ENCODE data around the gene KLK5.
"Not testable (repeated sequence)": the region's sequence is repeated elsewhere in the genome, so short reads cannot be mapped to it uniquely, and the experiment has no call there.

The KLK5 gene

DNA sequence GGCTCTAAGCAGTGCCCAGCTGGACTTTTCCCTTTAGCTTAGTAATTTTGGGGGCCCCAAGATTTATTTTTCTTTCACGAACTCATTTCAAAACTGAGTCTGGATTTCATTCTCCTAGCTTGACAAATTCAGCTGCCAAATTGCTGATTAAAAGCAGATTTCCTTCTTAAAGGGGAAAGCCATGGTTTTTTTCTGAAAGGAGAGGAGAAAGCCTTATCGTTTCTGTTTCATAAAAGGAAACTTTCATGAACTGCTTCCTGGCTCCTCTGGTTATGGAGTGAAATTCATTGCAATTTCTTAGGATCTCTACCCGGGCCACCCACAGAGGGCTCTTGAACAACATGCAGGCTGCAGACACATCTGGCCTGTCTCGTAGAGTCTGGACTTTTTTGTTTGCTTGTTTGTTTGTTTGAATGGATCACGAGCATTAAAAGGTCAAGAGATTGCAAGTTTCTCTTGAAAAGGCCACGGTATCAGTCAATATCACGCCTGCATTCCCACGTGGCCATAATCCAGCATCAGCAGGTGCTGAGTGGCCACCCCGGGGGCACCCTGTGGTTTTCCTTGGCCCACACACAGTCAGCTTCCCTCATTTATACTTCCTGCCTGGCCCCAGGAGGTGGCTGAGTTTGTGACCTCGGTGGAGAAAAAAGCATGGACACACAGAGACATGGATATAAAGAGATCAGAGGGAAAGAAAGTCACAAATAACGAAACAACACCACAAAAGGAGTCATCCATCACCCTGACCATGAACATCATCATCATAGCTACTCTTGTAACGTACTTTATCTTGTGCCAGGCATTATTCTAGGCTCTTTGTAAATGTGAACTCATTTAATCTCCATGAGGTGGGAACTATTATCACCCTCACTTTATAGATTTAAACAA lies 31.2 kb downstream of the KLK5 start:
- no peak for DNase-seq

DNA sequence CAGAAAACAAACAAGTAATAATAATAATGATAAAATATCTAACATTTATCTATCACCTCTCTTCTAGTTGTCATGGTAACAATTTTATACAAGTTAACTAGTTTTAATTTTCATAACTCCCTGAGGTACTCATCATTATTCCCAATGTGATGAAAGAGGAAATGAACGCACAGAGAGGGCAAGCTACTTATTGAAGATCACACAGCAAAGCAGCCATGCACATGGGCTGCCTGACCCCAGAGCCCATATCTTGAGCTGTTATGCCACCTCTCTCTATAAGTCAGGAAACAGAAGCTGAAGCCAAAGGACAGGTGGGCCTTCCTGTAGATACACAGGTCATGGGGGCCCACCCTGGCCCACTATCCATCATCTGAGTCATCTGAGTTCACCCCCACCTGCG lies 36.8 kb downstream of the KLK5 start:
- no peak for DNase-seq

DNA sequence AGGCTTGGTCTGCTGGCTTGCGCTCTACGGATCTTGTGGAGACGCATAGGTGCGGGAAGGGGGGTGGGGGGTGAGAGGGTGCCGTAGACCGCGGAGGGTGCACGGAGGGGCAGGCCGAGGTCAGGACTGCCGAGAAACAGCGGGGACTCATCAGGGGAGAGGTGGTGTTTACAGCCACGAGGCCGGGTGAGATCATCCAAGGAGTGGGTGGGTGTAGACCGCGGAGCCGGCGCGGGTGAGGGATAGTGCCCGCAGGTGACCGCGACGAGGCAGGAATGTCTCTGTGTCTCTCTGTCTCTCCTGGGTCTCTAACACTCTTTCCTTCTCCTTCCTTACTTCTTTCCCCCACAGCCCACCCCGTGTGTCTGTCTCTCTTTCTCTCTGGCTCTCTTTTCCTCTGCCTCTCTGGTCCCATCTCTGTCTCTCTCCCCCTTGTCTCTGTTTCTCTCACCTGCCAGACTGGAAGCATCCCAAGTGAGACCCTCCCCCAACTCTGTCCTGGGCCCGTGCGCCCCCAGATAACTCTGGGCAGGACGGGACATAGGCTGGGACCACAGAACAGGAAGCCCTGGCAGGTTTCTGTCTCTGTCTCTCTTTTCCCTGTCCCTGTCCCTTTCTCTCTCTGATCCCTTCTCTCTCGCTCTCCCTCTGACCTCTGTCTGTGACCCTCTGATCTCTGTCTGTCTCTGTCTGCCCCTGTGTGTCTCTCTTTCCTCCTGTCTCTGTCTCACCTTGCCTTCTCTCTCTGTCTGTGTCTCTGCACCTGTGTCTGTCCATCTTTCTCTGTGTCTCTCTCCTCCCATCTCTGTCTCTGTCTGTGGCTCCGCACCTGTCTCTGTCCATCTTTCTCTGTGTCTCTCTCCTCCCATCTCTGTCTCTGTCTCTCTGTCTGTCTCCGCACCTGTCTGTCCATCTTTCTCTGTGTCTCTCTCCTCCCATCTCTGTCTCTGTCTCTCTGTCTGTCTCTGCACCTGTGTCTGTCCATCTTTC lies 39.8 kb downstream of the KLK5 start:
- no peak for DNase-seq

DNA sequence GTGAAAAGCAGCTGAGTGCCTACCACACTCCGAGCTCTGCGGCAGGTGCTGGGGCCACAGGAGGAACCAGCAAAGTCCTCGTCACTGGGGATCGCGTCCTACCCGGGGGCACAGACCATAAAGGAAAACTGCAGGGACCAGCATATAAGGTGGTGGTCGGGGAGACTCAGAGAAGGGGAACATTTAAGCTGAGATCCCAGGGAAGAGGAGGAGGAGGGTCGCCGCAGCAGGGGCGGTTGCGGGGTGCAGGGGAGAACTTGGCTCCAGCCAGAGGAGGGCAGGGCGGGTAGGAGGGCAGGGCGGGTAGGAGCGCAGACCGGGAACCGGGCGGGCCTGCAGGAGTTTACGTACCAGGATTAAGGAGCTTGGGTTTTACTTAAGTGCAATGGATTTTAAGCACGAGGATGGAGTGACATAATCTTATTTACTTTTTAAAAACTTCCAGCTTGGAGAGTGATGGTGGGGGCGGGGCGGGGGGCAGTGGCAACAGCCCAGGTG lies 40.7 kb downstream of the KLK5 start:
- no peak for DNase-seq

DNA sequence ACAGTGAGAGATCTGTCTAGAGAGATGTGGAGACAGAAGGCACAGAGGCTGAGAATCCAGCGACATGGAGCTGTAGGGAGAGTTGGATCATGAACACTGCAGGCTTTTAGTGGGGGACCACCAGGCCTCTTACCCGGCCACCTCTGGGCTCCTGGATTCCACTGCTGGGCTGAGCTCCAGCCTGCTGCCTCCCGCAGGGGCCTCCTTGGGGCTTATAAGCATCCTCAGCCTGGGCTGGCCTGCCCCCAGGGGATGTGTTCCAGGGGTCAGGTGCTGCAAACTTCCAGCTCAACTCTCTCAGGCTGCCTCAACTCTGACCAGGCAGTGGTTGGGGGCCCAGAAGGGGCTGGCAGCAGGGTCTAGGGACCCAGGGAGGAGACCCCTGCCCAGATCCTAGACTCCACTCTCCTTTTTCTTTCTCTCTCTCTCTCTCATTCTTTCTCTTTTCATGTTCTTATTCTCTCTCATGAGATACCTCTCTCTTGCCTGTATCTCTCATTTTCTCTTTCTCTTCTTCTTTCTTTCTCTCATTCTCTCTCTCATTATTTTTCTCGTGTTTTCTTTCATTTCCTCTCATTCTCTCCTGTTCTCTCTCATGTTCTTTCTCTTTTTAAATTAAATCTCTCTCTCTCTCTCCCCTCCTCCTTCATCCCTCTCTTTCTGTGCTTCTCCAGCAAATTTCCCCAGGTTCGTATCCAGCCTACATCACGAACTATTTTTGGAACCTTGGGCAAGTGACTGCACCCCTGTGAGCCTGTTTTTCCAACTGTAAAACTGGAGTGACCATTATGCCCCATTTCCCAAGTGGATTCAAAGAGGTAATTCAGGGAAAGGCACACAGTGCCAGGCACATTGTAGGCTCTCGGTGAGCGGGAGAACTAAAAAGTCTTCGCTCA lies 41.4 kb downstream of the KLK5 start, which contains the start of gene KLK4:
KLK4 (minus strand) TSS at position 190 of the 896 bp plus-strand sequence. CDS start 657 bp downstream, outside the sequence.
- no peak for DNase-seq

DNA sequence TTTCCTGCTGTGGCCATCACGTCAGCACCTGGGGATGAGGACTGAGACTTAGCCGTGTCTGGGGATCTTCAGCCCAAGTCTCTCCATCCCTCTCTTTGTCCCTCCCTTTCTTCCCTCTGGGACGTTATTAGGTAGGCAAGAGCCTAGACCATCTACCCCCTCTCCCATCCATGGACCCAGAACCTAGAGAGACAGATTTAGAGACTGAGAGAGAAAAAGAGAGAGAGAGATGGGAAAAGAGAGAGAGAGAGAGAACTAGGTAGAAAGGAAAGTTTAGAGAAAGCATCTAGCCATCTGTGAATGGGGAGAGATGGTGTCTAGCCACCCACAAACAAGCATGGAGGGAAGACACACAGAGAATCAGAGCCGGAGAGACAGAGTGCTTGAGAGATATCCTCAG lies 42.1 kb downstream of the KLK5 start:
- no peak for DNase-seq

DNA sequence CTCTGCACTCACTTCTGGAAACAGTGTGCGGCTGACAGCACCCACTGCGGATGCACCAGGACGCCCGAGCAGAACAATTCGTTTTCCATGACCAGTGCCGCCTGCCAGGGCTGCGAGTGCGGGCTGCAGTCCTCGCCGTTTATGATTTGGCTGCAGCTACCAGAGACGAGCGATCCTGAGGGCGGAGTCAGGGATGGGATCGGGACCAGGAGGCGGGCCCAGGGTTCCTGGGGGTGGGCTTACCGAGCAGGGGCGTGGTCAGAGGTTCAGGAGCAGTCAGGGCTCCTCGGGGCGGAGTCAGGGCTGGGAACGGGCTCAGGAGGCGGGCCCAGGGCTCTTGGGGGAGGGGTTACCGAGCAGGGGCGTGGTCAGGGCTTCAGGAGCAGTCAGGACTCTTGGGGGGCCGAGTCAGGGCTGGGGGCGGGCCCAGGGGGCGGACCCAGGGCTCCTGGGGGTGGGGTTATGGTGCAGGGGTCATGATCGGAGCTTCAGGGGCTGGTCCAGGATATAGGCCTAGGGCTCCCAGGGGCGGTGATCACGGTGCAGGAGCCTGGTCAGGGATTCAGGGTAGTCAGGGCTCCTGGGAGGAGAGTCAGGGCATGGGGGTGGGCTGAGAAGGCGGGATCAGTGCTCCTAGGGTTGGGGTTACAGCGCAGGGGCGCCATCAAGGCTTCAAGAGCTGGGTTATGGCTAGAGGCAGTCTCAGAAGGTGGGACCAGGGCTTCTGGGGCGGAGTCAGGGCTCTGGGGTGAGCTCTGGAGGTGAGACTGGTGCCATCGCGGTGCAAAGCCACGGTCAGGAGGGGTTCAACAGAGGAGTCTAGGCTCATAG lies 43.4 kb downstream of the KLK5 start:
- DNase-seq: peak; percentile 13

DNA sequence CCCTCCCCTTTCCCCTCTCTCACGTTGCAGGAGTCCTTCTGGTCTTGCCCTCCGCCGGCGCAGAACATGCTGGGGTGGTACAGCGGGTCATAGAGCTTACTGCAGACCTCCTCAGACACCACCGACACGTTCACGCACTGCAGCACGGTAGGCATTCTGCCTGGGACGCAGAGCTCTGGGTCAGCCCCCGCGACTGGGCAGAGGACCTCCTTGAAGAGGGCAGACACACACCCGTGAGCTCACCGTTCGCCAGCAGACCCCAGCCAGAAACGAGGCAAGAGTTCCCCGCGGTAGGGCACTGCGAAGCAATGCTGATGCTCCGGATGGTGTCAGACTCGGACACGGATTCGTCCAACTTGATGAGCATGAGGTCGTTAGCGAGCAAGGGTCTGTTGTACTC lies 44.5 kb downstream of the KLK5 start:
- DNase-seq: no peak

DNA sequence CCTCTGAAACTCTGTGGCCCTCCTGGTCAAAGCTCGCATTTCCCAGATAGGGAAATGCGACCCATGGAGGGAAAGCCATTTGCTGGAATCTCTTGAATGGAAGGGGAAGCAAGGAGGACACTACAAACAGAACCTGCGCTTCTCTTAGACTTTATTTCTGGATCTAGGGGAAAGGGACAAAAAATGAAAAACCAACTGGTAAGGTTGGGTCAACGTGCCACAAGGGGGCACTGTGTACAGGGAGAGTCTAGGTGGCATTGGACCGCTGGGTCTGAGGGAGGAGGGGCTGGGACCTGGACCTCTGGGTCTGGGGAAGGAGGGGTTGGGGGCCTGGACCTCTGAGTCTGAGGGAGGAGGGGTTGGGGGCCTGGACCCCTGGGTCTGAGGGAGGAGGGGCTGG lies 46.6 kb downstream of the KLK5 start:
- peak; percentile 27 for DNase-seq

DNA sequence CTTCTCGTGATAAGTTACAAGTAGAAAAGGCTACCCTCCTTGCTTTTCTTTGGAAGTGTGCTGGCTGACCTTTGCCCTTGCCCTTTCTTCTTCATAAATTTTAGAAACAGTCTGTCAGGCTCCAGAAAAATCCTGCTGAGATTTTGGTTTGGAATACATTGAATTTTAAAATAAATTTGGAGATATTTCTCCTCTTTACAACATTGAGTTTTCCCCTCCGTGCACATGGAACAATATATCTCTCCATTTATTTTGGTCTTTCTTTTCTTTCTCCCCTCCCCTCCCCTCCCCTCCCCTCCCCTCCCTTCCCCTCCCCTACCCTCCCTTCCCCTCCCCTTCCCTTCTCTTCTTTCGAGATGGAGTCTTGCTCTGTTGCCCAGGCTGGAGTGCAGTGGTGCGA lies 50.2 kb downstream of the KLK5 start:
- no peak for DNase-seq

DNA sequence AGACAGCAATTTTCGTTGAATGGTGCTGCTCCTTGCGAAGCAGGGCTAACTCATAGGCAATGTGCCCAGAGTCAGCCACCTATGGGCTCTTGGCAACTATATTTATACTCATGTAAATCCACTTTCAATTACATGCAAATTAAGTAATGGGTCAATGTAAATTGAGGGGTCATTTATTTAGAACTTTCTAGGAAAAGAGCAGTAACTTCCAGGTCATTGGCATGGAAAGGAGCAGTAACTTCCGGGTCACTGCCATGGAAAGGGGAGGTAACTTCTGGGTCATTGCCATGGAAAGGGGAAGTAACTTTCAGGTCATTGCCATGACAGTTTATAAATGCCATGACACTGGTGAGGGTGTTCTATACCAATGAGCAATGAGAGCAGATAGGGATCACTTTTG lies 53.3 kb downstream of the KLK5 start:
- no peak for DNase-seq

DNA sequence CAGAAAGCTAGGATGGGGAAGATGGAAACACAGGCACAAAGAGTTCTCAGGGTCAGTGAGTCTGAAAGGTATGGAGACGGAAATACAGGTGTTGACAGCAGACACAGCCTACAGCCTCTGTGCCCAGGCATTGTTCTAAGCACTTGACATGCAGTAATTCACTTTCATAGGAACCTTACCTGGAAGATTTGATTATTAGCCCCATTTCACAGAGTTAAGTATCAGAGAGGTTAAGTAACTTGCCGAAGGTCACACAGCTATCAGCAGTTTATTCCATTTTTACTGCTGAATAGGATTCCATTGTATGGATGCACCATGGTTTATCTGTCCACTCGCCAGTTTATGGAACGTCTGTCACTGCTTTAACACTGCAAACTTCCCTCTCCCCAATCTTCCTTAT lies 54.8 kb downstream of the KLK5 start:
- no peak for DNase-seq

DNA sequence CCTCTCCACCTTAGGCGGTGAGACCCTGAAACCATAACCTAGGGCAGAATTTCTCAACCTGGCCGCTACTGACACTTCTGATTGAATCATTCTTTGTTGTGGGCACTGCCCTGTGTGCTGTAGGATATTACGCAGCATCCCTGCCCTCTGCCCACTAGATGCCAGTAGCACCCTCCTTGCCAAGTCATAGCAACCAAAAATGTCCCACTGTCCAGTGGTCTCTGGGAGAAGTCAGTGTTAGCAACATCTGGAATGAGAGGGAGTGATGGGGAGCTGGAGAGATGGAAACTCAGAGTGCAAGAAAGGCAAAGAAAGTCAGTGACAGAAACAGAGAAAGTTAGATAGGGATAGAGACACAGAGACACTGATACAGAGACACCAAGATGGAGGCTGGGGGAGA lies 55.2 kb downstream of the KLK5 start:
- DNase-seq: no peak

DNA sequence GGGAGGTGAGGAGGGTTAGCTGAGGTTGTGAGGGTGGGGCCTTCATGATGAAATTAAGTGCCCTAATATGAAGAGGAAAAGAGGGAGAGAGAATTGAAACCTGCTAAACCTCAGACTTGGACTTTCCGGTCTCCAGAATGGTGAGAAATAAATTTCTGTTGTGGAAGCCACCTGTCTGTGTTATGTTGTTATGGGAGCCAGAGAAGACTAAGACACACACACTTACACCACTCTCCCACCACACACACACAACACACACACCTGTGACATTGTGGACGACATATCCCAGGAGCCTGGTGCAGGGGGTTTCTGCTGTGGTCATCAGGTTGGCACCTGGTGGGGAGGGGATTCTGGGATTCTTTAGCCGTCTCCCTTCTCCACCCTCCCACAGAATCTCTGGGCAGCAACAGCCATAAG lies 55.6 kb downstream of the KLK5 start:
- no peak for DNase-seq

DNA sequence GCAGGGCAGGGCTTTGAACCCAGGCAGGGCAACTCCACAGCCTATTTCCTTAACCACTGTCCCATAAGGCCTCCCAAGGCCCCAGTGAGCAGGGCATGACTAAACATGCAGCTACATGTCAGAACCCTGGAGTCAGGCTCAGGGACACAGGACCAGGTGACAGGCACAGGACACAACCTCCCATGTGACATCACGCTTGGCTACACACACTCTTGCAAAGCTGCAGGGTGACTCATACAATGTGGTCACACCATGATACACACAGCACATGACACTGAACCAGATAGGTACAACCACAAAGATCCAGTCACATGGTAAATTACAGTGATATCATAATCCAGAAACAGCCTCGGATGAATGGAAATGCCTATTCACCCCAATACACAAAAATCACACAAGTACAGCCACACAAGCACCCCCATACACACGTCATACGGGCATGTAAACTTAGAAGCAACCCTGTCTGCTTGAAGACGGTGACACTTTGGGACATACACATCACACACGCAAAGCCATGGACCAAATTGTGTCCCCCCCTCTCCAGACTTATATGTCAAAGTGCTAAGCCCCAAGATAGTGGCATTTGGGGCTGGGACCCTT lies 56.1 kb downstream of the KLK5 start:
- no peak for DNase-seq

DNA sequence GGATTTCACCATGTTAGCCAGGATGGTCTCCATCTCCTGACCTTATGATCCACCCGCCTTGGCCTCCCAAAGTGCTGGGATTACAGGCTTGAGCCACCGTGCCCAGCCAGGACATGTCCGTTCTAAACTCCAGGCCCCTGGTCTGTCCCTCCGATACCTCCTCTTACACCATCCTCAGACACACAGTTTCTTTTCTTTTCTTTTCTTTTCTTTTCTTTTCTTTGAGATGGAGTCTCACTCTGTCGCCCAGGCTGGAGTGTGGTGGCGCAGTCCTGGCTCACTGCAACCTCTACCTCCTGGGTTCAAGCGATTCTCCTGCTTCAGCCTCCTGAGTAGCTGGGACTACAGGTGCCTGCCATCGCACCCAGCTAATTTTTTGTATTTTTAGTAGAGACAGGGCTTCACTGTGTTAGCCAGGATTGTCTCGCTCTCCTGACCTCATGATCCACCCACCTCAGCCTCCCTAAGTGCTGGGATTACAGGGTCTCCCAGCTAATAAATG lies 56.7 kb downstream of the KLK5 start:
- DNase-seq: not testable (repeated sequence)

DNA sequence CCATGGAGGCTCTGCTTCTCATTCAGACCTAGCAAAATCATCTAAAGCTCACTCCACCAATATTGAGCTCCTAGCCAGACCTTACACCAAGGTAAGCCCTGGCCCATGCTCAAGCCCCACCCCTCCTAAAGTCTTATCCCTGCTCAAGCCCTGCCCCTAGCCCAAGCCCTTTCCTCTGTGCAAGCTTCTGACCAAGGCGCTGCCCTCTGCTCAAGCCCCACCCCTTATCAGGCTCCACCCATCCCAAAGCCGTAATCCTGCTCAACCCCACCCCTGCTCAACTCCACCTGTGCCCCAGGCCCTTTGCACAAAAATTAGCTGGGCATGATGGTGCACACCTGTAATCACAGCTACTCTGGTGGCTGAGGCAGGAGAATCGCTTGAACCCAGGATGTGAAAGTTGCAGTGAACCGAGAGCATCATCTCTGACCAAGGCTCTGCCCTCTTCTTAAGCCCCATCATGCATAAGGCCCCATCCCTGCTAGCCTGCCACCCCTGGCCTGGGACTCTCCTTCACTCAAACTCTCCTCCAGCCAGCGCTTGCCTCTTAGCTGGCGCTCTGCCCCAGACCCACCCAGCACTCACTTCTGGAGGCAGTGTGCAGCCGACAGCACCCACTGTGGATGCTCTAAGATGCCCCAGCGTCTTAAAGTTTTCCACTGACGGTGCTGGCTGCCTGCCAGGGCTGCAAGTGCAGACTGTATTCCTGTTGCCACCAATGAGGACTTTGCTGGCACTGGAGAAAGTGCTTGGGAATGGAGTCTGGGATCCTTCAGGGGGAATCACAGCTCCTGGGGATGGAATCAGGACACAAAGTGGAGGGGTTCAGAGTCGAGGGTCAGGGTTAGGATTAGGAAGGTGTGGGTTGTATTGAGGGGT lies 58.1 kb downstream of the KLK5 start:
- DNase-seq: no peak
